NCI-H526 (cell line): ENCODE results near the gene DYRK1A.

Experiments
- DNase-seq, 2 experiments: peaks; one replicate each; lab custom pipeline; 2025; lab: John Stamatoyannopoulos, UW

DYRK1A gene

GRCh38 chr21:37419228-37419906 lies 52.8 kb downstream of the DYRK1A start:
- DNase-seq = no peak

- no peak for DNase-seq
Observed at GRCh38 chr21:37421306-37421705, 54.7 kb downstream of the DYRK1A start.

- no peak for DNase-seq
Observed at GRCh38 chr21:37422382-37422781, 55.8 kb downstream of the DYRK1A start.

DNA sequence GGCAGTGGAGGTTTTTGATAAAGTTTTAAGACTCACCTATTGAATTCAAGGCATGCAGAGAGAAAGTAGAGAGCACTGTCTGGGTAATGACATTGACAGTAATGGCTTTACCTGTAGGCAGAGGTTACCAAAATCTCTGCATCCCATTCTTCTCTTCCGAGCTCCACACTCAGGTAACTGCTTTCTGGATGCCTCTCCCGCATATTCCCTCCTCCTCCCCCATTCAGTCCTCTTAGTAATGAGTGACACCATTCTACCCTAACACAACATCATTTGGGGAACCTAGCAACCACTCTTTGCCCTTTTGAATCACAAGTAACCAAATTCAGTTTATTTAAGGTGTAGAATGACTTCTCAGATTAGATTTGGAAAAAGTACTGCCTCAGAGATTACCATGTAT lies 56.5 kb downstream of the DYRK1A start:
- DNase-seq = no peak

GRCh38 chr21:37424396-37424795 lies 57.8 kb downstream of the DYRK1A start:
- DNase-seq = no peak

- DNase-seq = no peak
Observed at GRCh38 chr21:37425001-37425400, 58.4 kb downstream of the DYRK1A start.

DNA sequence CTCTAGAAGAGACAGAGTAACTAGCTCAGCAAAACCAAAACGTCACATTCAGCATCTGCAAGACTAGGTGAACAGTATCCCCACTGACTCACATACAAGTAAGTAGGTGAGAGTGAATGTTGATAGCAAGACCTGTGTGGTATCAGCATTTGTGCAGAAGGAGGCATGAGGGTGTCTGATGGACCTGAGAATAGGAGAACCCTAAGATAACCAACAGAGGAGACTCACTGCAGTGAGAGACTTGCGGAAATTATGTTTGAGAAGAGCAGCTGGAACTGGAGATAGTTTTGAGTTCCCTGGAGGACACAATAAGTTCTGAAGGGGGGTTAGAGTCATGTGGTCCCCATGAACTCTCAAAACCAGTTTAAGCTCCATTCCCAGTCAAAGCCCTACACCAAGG lies 59.1 kb downstream of the DYRK1A start:
- no peak for DNase-seq

- no peak for DNase-seq
Observed at GRCh38 chr21:37427221-37427620, 60.6 kb downstream of the DYRK1A start.

GRCh38 chr21:37429356-37429755 lies 62.8 kb downstream of the DYRK1A start:
- DNase-seq = no peak

DNA sequence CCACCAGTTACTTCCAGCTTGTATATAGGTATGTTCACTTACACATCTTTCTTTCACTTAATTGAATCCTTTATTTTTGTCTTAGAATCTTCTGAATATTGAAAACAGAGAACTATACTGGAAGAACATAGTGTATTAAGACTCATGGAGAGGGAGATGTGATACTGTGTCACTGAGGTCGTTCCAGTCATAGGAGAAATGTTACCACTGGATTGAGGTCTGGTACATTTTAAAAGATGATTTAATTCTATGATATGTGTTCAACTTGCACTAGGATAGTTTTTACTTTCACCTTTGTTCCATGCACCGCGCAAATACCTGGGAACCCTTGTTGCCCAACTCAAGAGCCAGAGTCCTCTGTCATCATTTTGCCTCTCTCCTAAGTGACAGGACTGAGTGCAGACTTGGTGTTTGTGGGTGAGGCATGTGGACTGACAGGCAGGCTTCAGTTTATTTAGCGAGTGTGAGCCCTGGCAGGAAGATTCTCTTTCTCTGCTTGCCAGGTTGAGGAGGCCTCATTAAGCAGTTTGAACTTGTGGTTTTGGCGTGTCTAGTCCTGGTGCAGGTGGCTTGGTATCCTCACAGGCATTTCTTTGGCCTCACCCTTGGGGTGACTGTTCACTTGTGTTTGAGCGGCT lies 63.7 kb downstream of the DYRK1A start:
- no peak for DNase-seq

GRCh38 chr21:37431243-37431642 lies 64.7 kb downstream of the DYRK1A start:
- DNase-seq = no peak

- DNase-seq = no peak
Observed at GRCh38 chr21:37432710-37433455, 66.3 kb downstream of the DYRK1A start.

GRCh38 chr21:37433456-37433840 lies 66.9 kb downstream of the DYRK1A start:
- DNase-seq = no peak

DNA sequence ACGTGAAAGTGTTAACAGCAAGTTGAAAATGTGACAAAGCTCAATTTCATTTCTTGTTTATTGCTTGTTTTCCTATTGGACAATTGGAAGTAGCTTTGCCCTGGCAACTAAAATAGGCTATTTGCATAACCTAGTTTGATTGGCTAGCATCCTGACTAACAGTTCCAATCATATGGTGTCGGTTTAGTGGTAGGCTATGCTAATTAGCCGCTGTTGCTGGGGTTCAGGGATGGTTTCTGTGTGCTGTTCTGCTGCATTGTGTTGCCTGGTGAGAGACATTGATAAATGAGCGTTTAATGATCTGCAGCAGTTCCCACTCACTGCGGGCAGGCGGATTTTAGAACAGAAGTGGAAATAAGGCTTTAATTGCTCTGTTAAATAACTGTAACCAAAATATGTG lies 68.5 kb downstream of the DYRK1A start:
- DNase-seq = peak; percentile 95 to 97

- no peak for DNase-seq
Observed at GRCh38 chr21:37435711-37436110, 69.1 kb downstream of the DYRK1A start.

DNA sequence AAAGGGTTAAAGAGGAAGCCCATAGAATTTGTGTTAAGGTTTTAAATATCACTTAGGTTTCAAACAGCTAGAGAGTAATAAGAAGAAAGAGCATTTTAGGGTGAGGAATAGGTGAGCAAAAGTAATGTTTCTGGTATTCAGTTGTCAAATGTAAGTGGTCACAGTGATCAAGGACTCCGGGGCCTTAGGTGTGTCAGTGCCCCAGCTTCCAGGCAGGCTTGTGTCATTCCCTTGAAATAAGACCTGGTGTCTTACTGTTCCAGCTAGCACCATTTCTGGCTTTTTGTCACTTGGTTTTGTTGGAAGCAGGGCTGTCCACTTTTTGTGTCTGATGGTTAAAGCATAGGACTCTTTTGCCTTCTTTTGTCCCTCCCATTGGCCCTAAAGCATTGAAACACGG lies 69.6 kb downstream of the DYRK1A start:
- DNase-seq = no peak

DNA sequence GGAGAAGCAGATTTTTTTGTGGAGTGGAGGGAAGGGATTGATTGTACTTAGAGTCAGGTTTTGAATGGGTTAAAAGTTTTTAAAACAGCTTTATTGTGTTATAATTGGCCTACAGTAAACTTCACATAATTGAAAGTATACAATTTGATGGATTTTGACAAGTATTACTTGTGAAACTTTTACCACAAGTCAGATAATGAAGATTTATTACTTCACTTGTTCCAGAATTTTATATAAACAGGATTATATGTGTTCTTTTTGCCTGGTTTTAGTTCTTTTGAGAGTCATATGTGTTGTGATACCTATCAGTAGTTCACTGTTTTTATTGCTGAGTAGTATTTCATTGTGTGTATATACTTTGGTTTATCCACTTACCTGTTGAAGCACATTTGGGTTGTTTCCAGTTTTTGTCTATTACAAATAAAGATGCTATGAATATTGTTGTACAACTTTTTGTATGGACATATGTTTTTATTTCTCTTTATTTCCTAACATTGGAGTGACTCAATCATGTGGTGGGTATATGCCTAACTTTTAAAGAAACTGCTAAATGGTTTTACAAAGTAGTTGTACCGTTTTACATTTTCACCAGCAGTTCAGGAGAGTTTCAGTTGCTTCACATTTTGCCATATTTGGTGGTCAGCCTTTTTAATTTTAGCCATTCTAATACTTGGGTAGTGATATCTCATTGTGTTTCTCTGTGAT lies 71.0 kb downstream of the DYRK1A start:
- DNase-seq = no peak

- no peak for DNase-seq
Observed at GRCh38 chr21:37443683-37444082, 77.1 kb downstream of the DYRK1A start.

- DNase-seq = no peak
Observed at GRCh38 chr21:37445228-37445627, 78.7 kb downstream of the DYRK1A start.

GRCh38 chr21:37446552-37446951 lies 80.0 kb downstream of the DYRK1A start:
- DNase-seq = no peak

DNA sequence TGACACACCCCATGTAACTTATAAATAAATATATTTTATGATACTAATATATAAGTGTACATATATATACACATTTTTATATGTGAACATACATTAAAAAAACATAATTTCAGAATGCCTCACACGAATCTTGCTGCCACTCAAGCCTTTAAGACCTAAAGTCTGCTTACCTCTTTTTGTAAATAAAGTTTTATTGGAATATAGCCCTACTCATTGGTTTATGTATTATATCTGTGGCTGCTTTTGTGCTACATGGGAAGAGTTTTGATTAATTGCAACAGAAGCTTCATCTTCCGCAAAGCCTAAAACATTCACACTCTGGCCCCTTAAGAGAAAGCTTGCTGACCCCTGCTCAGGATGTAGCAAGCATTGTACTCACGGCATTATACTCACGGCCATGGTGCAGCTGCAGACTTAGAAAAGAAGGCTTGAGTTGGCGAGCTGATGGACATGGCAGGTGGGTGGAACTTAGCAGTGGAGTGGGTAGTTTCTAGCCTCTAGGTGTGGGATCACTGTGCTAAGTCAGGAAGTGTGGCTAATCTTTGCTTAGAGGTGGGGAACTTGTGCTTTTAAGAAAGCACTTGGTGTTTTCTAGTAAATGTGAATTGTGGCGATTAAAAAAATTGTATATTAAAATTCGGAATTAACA lies 80.8 kb downstream of the DYRK1A start:
- no peak for DNase-seq

GRCh38 chr21:37449302-37449937 lies 82.8 kb downstream of the DYRK1A start:
- no peak for DNase-seq
